ENCODE measurements around the gene CACHD1.
A peak's percentile ranks its signal among the peaks of the same experiment; 100 is the strongest.

The CACHD1 gene

GRCh38 chr1:64498325-64498724 is 28.4 kb downstream of the CACHD1 start:
- no peak for DNase-seq

DNA sequence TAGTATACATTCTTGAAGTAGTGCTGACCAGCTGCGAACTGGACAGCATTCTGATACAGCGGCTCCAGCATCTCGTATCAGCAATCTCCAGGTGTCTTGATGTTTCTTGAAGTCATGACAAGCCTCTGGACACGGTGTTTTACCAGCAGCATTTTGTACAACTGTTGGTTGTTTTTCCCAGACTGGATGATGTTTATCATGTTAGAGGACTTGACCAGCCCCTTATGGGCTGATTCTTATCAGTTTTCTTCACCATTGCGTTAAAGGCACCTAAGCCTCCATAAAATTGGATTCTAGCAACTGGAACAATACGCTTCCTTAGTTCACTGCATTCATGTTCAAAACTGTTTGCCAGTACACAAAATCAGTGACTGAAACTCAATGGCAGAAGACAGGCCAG is 29.1 kb downstream of the CACHD1 start:
- DNase-seq: no peak

GRCh38 chr1:64499966-64500365 is 30.0 kb downstream of the CACHD1 start:
- DNase-seq: no peak

DNA sequence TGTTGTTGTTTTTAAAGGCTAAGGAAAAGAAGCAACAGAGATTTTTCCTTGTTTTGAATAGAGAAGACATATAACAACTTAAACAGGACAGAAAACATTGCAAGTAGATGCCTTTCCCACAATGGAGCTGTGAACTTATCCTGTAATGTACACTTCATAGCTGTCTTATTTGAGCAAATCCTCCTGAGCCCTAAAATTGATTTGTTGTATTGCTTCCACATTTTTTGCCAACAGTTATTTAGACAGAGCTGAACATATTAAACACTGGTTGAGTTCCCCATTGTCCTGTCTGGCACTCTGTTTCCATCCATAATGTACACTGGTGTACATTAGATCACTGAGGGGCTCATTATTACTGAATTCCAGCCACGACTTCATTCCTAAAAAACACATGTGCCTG is 32.2 kb downstream of the CACHD1 start:
- DNase-seq: no peak

- no peak for DNase-seq
These were observed 33.0 kb downstream of the CACHD1 start for GRCh38 chr1:64502931-64503330.

GRCh38 chr1:64505232-64505943 is 35.5 kb downstream of the CACHD1 start:
- no peak for DNase-seq

- DNase-seq: no peak
These were observed 36.2 kb downstream of the CACHD1 start for GRCh38 chr1:64505944-64506655.

DNA sequence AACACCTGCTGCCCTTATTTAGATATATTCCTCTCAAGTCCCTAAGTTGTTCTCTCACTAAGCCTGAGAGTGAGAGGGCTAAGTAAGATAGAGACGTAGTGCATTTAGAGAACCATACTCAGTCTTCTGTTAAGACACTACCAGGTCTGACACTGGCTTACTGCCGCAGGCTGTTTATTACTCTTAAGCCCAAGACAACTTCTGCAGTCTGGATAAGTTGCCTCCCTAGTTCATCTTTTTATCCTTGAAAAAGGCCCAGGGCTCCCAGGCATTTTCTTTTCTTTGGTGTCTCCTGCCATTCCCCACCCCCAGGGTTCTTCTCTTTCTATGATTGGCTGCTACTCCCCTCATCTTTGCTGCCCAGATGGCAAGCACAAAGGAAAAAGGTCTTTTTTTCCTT is 38.7 kb downstream of the CACHD1 start:
- no peak for DNase-seq

DNA sequence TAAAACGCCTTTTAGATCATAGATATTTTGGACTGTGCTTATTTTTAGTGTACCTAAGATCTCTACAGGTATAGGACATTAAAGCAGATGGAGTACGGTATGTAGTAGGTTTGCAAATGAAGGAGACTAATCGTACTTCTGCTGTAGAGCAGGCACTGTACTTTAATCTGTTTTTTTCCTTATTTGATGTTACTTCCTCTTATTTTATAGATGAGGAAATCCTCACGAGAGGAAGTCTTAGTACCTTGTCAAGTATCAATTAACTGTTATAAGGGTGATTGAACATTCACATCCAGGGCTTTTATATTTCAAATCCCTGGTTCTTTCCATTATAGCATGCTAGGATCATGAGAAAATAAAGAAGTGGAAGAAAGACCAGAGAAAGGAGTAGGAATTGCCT is 41.1 kb downstream of the CACHD1 start:
- DNase-seq: peak; percentile 23 to 34

GRCh38 chr1:64512206-64512605 is 42.3 kb downstream of the CACHD1 start:
- peak; percentile 64 to 76 for DNase-seq

DNA sequence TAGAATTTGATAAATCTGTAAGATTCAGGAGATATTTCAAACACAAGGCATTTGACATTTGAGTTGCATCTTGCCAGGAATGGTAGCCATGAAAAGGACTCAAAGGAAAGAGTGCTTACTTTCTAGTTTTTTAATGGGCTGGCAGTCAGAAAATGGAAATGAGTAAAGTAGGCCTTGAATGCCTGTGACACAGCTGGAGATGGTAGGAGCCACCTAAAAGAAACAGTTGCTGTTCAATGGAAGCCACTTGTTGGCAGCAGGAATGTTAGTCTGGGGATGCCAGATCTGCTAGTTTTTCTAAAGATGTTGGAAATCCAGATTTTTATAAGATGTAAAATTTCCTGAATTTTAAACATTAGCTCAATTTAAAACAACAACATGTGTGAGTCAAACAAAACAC is 43.6 kb downstream of the CACHD1 start:
- DNase-seq: no peak

GRCh38 chr1:64514197-64514765 is 44.4 kb downstream of the CACHD1 start:
- DNase-seq: peak; percentile 64 to 69

- peak; percentile 34 to 58 for DNase-seq
These were observed 45.5 kb downstream of the CACHD1 start for GRCh38 chr1:64515427-64515826.

DNA sequence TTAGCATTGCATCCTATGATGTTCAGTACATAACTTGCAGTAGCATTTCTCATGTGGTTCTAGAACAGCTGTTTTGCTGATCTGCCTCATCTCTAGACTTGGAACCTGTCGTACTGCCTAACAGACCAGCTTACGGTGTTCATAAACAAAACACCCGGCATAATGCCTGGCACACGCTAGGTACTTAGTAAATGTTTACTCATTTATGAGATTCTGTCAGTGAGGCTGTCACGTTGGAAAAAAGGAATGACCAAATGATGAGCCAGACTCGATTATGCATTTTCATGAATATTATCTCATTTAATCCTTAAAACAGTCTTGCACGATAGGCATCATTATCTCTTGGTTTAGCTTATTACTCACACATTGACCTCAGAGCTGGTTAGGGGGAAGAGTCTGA is 46.4 kb downstream of the CACHD1 start:
- DNase-seq: no peak

- peak in 1 of 2 donors; percentile 25 for DNase-seq
These were observed 47.1 kb downstream of the CACHD1 start for GRCh38 chr1:64516803-64517568.

DNA sequence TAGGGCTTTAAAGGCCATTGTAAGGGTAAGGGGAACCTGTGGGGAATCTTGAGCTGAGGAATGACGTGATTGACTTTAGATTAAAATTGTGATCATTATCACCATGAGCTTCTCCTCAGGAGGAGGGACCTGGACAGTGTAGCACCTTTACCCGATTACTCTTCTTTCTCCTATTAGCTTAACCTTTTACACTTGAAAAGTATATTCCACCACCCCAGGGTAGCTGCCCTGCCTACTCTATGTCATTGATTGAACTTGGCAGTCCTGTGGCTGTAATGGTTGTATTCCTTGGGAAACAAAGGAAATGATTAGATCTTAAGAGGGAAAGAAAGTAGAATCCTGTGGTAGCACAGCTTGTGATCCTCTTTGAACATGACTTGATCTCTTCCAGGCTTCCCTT is 47.7 kb downstream of the CACHD1 start:
- DNase-seq: no peak

DNA sequence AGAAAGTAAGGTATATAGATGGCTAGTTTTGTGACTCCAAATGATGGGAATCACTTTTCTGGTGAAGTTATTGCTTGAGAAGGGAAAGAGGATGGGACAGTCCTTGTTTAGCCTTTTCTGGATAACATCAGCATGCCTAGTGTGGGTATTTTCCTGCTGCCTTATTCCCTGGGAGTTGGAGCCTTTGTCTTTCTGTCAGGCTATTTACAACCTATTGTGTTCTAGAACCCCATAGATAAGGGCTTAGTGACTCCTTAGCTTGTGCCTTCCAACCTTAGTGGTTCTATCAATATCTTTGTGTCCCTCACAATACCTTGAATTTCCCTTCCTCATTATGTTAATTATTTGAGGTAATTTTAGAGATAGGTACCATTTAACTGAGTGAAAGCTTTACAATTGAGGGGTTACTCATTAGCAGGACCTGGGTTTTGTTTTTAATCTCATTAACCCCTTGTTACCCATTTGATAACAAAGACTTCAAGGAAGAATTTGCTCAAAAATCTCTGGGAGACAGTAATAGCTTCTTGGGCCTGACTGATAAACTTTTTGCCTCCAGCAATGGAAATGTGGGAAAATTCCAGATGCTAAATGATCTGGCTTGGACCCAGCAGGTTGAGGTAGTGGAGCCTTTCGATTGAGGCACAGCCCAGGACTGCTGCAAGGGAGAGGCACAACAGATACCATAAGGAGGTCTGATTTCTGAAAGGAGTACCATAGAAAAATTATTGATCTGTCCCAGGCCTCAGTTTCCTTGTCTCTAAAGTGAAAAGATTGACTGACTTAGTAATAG is 49.0 kb downstream of the CACHD1 start:
- DNase-seq: no peak

DNA sequence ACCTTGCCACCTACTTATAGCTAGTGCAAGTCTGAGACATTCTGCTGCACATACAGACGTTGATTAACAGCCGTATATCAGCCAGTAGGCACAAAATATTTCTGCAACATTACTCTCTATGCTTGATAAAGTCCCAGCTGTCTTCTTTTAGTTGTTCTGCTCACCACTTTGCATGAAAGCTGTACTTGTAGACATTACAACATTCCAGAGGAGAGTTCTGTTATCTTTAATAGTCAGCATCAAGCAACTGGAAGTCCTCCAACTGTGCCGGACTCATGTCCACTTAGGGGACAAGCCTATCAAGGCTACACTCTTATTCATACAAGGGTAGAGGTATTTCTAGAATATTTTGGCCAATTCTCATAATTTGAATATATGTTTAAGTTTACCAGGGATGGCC is 50.0 kb downstream of the CACHD1 start:
- DNase-seq: no peak

- DNase-seq: no peak
These were observed 52.8 kb downstream of the CACHD1 start for GRCh38 chr1:64522740-64523139.

GRCh38 chr1:64523413-64524337 is 53.7 kb downstream of the CACHD1 start:
- DNase-seq: no peak

GRCh38 chr1:64524614-64525013 is 54.7 kb downstream of the CACHD1 start:
- DNase-seq: no peak

Data from inflammatory macrophage treated with lipopolysaccharide for 1 hour (primary cell).